DMS153 treated with DMSO at 0.1 percent for 48 hours (cell line): ENCODE measurements around the gene DMRTC2.
A peak's percentile ranks its signal among the peaks of the same experiment; 100 is the strongest.

Experiments
- DNase-seq: peaks from one replicate; lab custom pipeline; 2025; ENCODE audit not compliant: unreplicated experiment; lab: John Stamatoyannopoulos, UW

The DMRTC2 gene

GRCh38 chr19:41845001-41845050, at the start of gene DMRTC2:
DMRTC2 (plus strand) TSS chr19:41845042; CDS start chr19:41847429, 2,387 bp downstream.
- no peak for DNase-seq

- no peak for DNase-seq
Measured at GRCh38 chr19:41796362-41796761, 48.5 kb upstream of the DMRTC2 start, which contains the start of gene CEACAM3. CEACAM3 (plus strand) TSS chr19:41796587; CDS start chr19:41796678, 91 bp downstream.

GRCh38 chr19:41796901-41797300, 47.9 kb upstream of the DMRTC2 start:
- no peak for DNase-seq

GRCh38 chr19:41799444-41800000, 45.3 kb upstream of the DMRTC2 start:
- DNase-seq = peak; percentile 44

GRCh38 chr19:41801031-41801430, 43.8 kb upstream of the DMRTC2 start:
- no peak for DNase-seq

GRCh38 chr19:41801792-41802211, 43.0 kb upstream of the DMRTC2 start:
- DNase-seq = no peak

GRCh38 chr19:41802770-41803169, 42.1 kb upstream of the DMRTC2 start:
- DNase-seq = no peak

- no peak for DNase-seq
Measured at GRCh38 chr19:41804336-41804735, 40.5 kb upstream of the DMRTC2 start.

- DNase-seq = no peak
Measured at GRCh38 chr19:41807176-41807575, 37.7 kb upstream of the DMRTC2 start.

- no peak for DNase-seq
Measured at GRCh38 chr19:41808663-41809566, 35.9 kb upstream of the DMRTC2 start.

GRCh38 chr19:41810301-41810700, 34.5 kb upstream of the DMRTC2 start:
- no peak for DNase-seq

- no peak for DNase-seq
Measured at GRCh38 chr19:41811036-41811435, 33.8 kb upstream of the DMRTC2 start.

GRCh38 chr19:41811981-41812380, 32.9 kb upstream of the DMRTC2 start:
- DNase-seq = no peak

- DNase-seq = no peak
Measured at GRCh38 chr19:41813911-41814310, 30.9 kb upstream of the DMRTC2 start.

- no peak for DNase-seq
Measured at GRCh38 chr19:41815301-41815700, 29.5 kb upstream of the DMRTC2 start.

GRCh38 chr19:41816761-41817160, 28.1 kb upstream of the DMRTC2 start:
- DNase-seq = no peak

- DNase-seq = peak; percentile 85
Measured at GRCh38 chr19:41821003-41821735, 23.7 kb upstream of the DMRTC2 start.

- no peak for DNase-seq
Measured at GRCh38 chr19:41837981-41838708, 6.7 kb upstream of the DMRTC2 start.

GRCh38 chr19:41839211-41839610, 5.6 kb upstream of the DMRTC2 start:
- no peak for DNase-seq

- no peak for DNase-seq
Measured at GRCh38 chr19:41843371-41843770, 1.5 kb upstream of the DMRTC2 start.

- no peak for DNase-seq
Measured at GRCh38 chr19:41844601-41845000, 241 bp upstream of the DMRTC2 start, which contains the start of gene LYPD4. LYPD4 (minus strand) TSS chr19:41844683; CDS start chr19:41839285, 5,398 bp downstream.
